HL-60/S4 treated with retinoic acid at 250 ng/mL for 4 days and 3 days (cell line): ENCODE data around the gene C15orf62.

Experiments
- in situ Hi-C: fragments of 300-500 bp; cut with MboI; formaldehyde crosslinking; loops from 2 replicates; pipeline ENCODE4 v1.7.0; 2022; ENCODE audit warnings: low sequenced_read_pairs

C15orf62 gene

DNA sequence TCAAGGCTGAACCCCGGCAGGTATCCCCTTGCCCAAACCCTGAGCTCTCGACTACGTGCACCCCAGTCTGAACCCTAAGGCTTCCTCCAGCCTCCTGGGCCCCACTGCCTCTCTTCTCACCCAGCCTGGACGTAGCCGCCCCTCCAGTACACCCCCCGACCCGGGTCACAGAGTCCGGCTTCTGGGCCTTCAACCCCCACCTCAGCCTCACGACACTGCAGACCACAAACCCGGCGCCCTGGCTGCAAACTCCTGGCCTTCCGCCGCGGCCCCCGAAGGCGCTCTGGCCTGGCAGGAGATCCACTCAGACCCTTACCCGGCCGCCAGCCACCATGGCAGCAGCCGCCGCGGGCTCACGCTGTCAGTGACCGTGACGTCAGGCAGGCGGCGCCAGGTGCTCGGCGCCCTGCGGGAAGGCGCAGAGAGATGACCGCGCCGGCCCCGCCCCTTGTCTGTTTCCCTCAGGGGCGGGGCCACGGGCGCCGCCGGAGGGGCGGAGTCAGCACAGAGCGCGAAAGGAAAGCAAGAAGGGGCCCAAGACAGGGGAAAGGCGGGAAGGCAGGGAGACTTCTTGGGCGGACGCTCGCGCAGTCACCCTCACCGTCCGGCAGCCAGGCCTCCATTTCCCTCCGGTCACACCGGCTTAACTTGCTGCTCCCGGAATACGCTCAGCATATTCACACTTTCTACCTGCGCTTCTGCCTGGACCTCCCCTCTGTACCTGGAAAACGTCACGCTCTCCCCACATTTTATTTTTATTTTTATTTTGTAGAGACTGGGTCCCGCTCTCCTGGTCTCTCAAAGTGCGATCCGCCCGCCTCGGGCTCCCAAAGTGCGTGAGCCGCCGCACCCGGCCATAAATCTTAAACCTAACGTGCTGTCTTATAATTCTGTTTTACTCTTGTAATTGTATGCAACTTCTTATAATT is 14.6 kb upstream of the C15orf62 start, which contains the start of gene RMDN3:
Gene RMDN3, minus strand, starts transcription at position 372 of the 929 bp plus-strand sequence. CDS start 471 bp downstream, outside the sequence.
- in situ Hi-C loops, result no loop called here

- in situ Hi-C loops, result no loop called here
Observed at GRCh38 chr15:40755812-40756208, 14.0 kb upstream of the C15orf62 start.

GRCh38 chr15:40756938-40757337 is 12.8 kb upstream of the C15orf62 start:
- in situ Hi-C loops, result no loop called here

DNA sequence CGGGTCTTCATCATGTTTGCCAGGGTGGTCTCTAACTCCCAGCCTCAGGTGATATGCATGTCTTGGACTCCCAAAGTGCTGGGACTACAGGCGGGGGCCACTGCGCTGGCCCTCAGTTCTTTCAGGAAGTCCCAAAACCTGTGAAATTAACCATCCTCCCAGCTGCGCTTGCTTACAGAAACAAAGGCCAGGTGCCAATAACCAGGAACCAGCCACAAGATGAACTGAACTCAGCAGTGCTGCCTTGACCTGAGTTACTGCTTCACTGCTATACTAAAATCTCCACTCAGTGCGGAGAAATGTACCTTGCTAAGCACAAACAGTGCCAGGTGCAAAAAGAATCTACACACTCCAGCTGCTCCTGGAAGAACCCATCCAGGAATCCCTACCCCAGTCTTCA is 9.8 kb upstream of the C15orf62 start:
- in situ Hi-C loops, result no loop called here

GRCh38 chr15:40762919-40763800 is 6.6 kb upstream of the C15orf62 start:
- in situ Hi-C loops, result no loop called here

DNA sequence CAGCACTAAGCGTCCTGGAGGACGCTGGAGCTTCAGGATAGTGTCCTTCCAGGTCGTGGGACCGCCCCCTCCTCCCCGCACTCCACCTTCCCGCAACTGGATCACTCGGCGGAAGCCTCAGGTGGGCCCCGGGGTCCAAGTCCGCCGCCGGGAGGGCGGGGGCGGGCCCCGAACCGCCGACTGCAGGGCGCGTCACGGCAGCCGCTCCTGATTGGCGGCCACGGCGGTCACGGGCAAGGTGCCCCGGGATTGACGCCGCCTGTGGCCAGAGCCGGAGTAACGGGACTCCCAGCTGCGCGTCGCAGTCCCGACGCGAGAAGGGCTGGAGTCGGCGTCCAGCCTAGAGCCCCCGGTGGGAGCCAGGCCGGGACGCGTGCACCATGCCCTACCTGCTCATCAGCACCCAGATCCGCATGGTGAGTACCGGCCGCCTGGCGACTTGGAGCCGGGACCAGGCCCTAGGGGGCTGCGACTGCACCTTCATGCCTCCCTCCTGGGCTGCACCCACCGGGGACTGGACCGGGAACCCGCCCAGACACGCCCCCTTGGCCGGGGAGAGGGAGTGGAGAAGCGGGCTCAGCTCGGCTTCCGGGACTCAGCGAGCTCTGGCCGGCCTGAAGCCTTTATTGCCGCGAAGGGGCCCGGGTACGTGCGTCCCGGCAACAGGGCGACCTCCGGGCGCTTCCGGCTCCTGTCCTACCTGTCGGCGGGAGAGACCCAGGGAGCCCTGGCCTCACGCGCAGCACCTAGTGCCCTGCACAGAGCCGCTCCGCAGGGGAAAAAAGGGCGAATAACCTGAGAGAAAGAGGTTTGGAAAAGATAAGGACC is 5.8 kb upstream of the C15orf62 start, which contains the start of gene GCHFR:
Gene GCHFR, plus strand, starts transcription at position 268 of the 828 bp plus-strand sequence. Its CDS starts 113 bp downstream, at position 381.
- in situ Hi-C loops, result no loop called here

- in situ Hi-C loops, result no loop called here
Observed at GRCh38 chr15:40764629-40765103, 5.1 kb upstream of the C15orf62 start.

DNA sequence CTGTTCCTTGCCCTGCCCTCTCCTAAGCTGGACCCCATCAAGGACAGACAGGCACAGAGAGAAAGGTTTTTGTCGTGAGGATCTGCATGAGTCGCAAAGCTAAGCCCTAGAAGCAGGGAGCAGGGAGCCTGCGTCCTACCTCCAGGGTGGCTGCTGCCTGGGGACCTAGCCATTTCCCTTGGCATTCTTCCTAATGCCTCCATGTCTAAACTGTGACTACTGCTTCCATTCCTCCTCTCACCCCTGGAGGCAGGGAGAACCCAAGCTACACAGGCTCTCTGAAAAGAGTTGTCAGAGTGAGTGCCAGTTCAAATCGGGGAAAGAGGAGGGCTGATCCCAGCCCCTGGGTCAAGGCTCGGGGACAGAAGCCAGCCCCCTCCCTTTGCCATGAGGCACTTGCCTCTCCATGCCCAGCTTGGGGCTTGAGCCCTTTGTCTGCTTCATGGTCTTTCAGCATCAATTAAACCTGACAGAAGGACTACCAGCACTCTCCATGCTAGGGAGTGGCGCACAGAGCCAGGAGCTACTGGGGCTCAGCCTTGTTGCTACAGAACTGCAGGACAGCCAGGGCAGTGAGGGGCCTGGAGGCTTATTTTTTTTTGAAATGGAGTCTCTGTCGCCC is 3.5 kb upstream of the C15orf62 start:
- in situ Hi-C loops, result no loop called here

GRCh38 chr15:40766906-40767837 is 2.6 kb upstream of the C15orf62 start:
- in situ Hi-C loops, result no loop called here

GRCh38 chr15:40767838-40768500 is 1.8 kb upstream of the C15orf62 start:
- in situ Hi-C loops, result no loop called here

- in situ Hi-C loops, result no loop called here
Observed at GRCh38 chr15:40768521-40769273, 1.1 kb upstream of the C15orf62 start.

DNA sequence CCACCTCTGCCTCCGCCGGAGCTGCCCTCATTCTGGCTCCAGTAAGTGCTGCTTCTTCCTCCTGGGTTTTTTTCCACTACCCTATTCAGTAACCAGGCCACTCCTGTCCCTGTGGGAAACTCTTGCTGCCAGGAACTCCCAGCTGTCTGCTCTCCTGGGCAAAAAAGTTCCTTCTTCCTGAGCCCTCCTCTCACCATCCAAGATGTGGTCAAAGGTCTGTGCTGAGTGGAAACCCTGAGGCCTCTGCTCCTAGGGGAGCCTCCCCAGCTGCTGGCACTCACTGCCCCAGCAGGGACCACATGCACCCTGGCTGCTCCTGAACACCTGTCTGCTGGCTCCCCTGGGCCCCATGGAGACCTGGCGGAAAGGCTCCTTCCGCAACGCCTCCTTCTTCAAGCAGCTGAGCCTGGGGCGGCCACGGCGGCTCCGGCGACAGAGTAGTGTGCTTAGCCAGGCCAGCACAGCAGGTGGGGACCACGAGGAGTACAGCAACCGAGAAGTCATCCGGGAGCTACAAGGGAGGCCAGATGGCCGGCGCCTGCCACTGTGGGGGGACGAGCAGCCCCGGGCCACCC is 454 bp downstream of the C15orf62 start:
- in situ Hi-C loops, result no loop called here

DNA sequence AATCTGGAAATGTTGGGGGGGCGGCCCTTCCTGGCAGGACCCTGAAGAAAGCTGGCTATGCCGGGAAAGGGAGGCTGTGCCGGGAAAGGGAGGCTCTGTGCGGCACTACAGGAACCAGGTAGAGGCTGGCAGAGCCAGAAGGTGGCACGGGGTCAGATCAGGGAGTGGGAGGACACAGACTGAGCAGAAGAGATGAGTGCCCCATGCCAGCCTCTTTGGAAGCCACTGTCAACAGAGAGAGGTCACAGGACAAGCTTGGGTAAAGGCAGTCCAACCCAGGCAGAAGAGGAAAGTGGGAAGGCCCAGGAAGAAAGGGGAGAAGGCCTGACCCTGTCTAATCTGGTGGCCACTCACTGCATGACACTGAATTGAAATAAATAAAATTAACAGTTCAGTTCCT is 1.5 kb downstream of the C15orf62 start:
- in situ Hi-C loops, result no loop called here

GRCh38 chr15:40772014-40772413 is 2.2 kb downstream of the C15orf62 start:
- in situ Hi-C loops, result no loop called here

GRCh38 chr15:40773496-40773895 is 3.7 kb downstream of the C15orf62 start:
- in situ Hi-C loops, result no loop called here

DNA sequence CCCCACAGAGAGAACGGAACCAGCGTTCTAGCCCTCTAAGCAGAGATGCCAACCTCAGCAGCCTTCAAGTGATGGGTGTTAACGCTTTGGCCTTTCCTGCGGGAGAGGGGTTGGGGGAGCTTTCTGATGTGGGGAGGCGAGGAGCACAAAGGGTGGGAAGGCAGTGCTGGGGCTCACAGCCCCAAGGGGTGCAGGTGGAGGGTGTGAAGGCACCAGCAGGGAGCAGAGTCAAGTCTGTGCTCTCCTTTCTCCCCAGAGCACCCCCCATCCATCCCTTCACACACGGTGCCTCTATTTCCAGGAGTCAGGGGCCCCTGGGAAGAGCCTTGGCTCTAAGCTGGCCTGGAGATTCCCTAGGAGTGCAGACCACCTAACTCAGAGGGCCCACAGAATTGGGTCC is 4.1 kb downstream of the C15orf62 start:
- in situ Hi-C loops, result no loop called here

- in situ Hi-C loops, result no loop called here
Observed at GRCh38 chr15:40775007-40775406, 5.2 kb downstream of the C15orf62 start.
